Prostate gland (tissue), 2 donors: ENCODE measurements around the gene BOD1L1. TPM values are rescaled to one million over a fixed set of nuclear protein-coding genes. Genes with fewer than 3 reads are reported as not detected.

ENCODE experiments used
- DNase-seq: peaks from one replicate; pipeline ENCODE4 v3.0.0-alpha.2; 2019; ENCODE audit warnings: low spot score
- H3K27ac ChIP-seq, 2 donors: fragments of 200-600 bp; sonication (generic); 2 replicates each; pipeline ENCODE4 v1.5.1; 2017 to 2019
- H3K27me3 ChIP-seq: fragments of 200-600 bp; sonication (generic); replicated peaks from 2 replicates; pipeline ENCODE4 v1.5.1; 2019; ENCODE audit not compliant: insufficient read depth
- H3K36me3 ChIP-seq, 2 donors: fragments of 200-600 bp; sonication (generic); 1 replicate in 1 of 2; 2 replicates in 1 of 2; pipeline versions ENCODE4 v1.5.1 to v1.8.1; 2017 to 2019
- H3K4me1 ChIP-seq: fragments of 200-600 bp; sonication (generic); replicated peaks from 2 replicates; pipeline ENCODE4 v1.5.1; 2019
- H3K4me3 ChIP-seq, 2 donors: fragments of 200-600 bp; sonication (generic); 2 replicates each; pipeline ENCODE4 v1.5.1; 2017 to 2019
- H3K9me3 ChIP-seq: fragments of 200-600 bp; sonication (generic); 2 replicates; pipeline ENCODE4 v1.5.1; 2017
- POLR2A ChIP-seq: fragments of 450-650 bp; IDR thresholded peaks from one replicate; pipeline ENCODE4 v1.6.1; 2016; ENCODE audit warnings: antibody characterized with exemption, mild to moderate bottlenecking
- POLR2AphosphoS5 ChIP-seq: sonication (generic); formaldehyde crosslinking; IDR thresholded peaks from one replicate; pipeline ENCODE4 v1.6.1; 2017; ENCODE audit warnings: antibody characterized with exemption
- WGBS: methylation state at CpG from one replicate; pipeline ENCODE4 v1.1.5; 2018; 5-methylcytosine and 5-hydroxymethylcytosine counted together
- intact Hi-C: fragments of 100-400 bp; cut with DNase I; formaldehyde crosslinking; loops from one replicate; pipeline ENCODE4 v1.14.2; 2022
- total RNA-seq, 2 donors: library from RNA; depleted of rRNA; stranded (reverse); fragments of >200 nt; gene quantifications; one replicate each; pipeline ENCODE4 v1.1.0, GENCODE V29; 2016
- TF ChIP-seq, protein P1 (sequence below), 4 experiments: fragments of 200-600 bp in 2 of 4; fragments of 450-650 bp in 2 of 4; sonication (generic) in 2 of 4; IDR thresholded peaks; 1 replicate in 3 of 4; 2 replicates in 1 of 4; pipeline ENCODE4 v1.5.1; 2016 to 2019; ENCODE audit warnings: antibody characterized with exemption in 4 of 4, mild to moderate bottlenecking in 2 of 4, moderate library complexity in 2 of 4

The BOD1L1 gene
- total RNA-seq, 2 donors from 2014 or later, result 27.7 to 73.6 TPM

DNA sequence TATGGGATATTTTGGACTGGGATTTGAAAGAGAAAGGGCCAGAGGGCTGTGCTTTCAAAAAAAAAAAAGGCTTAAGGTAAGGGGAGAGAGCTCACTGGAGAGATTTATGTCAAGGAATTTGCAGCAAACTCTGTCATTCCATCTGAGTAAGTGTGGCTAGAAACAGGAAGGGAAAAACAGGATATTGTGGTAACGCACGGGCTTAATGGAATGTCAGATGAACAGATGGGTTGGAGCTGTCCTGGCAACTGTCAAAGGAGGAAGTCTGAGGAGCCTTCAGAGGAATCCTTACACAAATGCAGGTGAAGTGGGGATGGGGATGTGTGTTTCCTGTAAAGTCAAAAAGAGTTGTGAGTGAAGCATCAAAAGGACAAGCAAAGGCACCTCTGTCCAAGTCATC, 68.1 kb downstream of the BOD1L1 start:
- Histone ChIP-seq H3K9me3 (no peaks in the 10 kb centered on the region), H3K4me1 (no peaks in the 10 kb centered on the region), H3K36me3 (no peaks in the 10 kb centered on the region), H3K4me3 (no peak overlapping the region), H3K27ac (no peak overlapping the region), H3K27me3 (no peaks in the 10 kb centered on the region)
- intact Hi-C loops, result no loop called here
- 15% methylated on average over 2 of the region's 2 CpGs for WGBS
- no peak for DNase-seq
- TF ChIP-seq POLR2A (no peak), POLR2AphosphoS5 (no peak)
- TF ChIP-seq, protein P1, sequence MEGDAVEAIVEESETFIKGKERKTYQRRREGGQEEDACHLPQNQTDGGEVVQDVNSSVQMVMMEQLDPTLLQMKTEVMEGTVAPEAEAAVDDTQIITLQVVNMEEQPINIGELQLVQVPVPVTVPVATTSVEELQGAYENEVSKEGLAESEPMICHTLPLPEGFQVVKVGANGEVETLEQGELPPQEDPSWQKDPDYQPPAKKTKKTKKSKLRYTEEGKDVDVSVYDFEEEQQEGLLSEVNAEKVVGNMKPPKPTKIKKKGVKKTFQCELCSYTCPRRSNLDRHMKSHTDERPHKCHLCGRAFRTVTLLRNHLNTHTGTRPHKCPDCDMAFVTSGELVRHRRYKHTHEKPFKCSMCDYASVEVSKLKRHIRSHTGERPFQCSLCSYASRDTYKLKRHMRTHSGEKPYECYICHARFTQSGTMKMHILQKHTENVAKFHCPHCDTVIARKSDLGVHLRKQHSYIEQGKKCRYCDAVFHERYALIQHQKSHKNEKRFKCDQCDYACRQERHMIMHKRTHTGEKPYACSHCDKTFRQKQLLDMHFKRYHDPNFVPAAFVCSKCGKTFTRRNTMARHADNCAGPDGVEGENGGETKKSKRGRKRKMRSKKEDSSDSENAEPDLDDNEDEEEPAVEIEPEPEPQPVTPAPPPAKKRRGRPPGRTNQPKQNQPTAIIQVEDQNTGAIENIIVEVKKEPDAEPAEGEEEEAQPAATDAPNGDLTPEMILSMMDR (IDR thresholded peaks at IDR 0.05), result no peak

DNA sequence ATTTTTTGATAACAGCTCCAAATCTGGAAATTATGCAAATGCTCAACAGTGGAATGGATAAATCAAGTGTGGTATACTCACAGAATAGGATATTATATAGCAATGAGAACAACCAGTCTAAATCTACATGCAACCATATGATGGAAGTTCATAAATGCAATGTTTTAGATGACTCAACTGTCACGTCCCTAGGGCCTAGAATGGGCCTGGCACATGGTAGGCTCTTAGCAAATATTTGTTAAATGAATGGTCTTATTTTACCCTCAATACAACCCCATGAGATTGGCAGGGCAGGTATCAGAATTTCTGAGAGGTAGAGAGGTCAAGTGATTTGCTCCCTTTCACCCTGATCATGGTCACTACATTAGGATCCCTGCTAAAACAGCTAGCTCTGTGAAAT, 68.6 kb downstream of the BOD1L1 start:
- intact Hi-C loops, result no loop called here
- H3K27ac ChIP-seq, result no peak overlapping the region
- no peaks in the 10 kb centered on the region for H3K9me3 ChIP-seq
- DNase-seq, result no peak
- no peak overlapping the region for H3K4me3 ChIP-seq
- TF ChIP-seq, protein P1 (IDR thresholded peaks at IDR 0.05), result no peak
- no peak for TF ChIP-seq POLR2A
- TF ChIP-seq POLR2AphosphoS5, result no peak
- WGBS, result 64% methylated on average over 1 of the region's 1 CpG
- no peaks in the 10 kb centered on the region for H3K4me1 ChIP-seq
- H3K27me3 ChIP-seq, result no peaks in the 10 kb centered on the region
- H3K36me3 ChIP-seq, result no peaks in the 10 kb centered on the region

DNA sequence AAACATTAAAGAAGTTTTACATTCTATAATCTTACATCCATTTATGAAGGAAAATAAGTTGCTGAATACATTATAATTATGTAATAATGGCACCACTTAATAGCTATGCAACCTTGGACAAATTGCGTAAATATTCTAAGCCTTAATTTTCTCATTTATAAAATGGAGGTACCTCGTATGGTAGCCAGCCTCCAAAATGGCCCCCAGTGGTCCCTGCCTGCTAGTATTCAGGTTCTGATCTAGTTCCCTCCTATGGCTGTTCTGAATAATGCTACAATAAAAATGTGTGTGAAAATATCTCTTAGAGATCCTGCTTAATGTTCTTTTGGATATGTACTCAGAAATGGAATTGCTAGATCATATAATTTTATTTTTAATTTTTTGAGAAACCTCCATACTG, 72.2 kb downstream of the BOD1L1 start:
- TF ChIP-seq POLR2AphosphoS5, result no peak
- no peak for TF ChIP-seq POLR2A
- TF ChIP-seq, protein P1 (IDR thresholded peaks at IDR 0.05), result no peak
- Histone ChIP-seq H3K4me3 (no peak overlapping the region), H3K27ac (no peak overlapping the region), H3K9me3 (no peaks in the 10 kb centered on the region), H3K36me3 (no peaks in the 10 kb centered on the region), H3K27me3 (no peaks in the 10 kb centered on the region), H3K4me1 (no peaks in the 10 kb centered on the region)
- intact Hi-C loops, result no loop called here
- 82% methylated on average over 2 of the region's 2 CpGs for WGBS
- no peak for DNase-seq

DNA sequence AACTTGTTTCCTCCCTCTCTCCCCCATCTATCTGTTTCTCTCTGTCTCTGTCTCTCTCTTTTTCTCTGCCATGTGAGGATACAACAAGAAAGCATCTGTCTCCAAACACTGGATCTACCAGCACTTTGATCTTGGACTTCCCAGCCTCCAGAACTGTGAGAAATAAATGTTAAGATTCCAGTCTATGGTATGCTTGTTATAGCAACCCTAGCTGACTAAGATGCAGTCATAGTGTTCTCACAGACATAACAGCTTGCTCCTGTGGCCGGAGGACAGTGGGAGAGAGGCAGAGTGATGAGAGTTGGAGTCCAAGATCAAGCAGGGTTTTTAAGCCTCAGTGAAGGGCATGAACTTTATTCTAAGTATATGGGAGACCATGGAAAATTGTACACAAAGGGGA, 74.4 kb downstream of the BOD1L1 start:
- TF ChIP-seq POLR2A, result no peak
- no peak for TF ChIP-seq POLR2AphosphoS5
- TF ChIP-seq, protein P1 (IDR thresholded peaks at IDR 0.05), result no peak
- Histone ChIP-seq H3K4me1 (no peaks in the 10 kb centered on the region), H3K27ac (no peak overlapping the region), H3K27me3 (no peaks in the 10 kb centered on the region), H3K36me3 (no peaks in the 10 kb centered on the region), H3K9me3 (no peaks in the 10 kb centered on the region), H3K4me3 (no peak overlapping the region)
- WGBS, result 63% methylated on average over 1 of the region's 1 CpG
- intact Hi-C loops, result loop anchor here (5.0 kb wide), 1 partner anchor 826 kb away; no protein-coding TSS in a partner anchor
- DNase-seq, result no peak

DNA sequence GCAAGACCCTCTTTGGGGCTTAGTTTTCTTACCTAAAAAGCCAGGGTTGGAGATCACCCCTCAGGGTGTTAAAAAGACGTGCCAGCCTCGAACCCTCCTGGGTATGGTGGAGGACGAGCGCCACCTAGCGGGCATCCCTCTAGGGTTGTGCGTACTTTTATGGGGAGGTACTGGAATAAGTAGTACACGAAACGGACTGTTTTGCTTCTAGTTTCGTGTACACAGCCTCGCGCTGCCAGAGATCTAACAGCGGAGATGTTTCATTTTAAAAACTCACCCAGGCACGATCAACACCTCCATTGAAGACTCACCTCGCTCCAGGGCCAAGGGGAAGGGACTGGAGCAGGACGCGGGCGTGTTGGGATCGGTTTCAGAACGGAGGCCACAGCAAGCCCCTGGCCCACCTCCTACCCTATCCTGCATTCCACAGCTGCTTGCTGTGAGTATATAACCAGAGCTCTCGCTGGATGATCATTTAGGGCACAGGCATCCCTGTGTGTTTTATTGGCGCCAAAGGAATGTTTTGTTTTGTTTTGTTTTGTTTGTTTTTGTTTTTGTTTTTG, 78.5 kb downstream of the BOD1L1 start:
- H3K9me3 ChIP-seq, result no peaks in the 10 kb centered on the region
- H3K27ac ChIP-seq, result no peak overlapping the region
- no peaks in the 10 kb centered on the region for H3K4me1 ChIP-seq
- H3K27me3 ChIP-seq, result peaks cover 12% of the 10 kb centered on the region
- 2% methylated on average over 21 of the region's 21 CpGs for WGBS
- TF ChIP-seq POLR2A (no peak), POLR2AphosphoS5 (peak; percentile 23)
- TF ChIP-seq, protein P1 (IDR thresholded peaks at IDR 0.05), result peak; percentile 65 to 92 (median 78)
- peak; percentile 65 for DNase-seq
- H3K4me3 ChIP-seq, result no peak overlapping the region
- no peaks in the 10 kb centered on the region for H3K36me3 ChIP-seq
- intact Hi-C loops, result loop anchor here (5.0 kb wide), 1 partner anchor 697 kb away; no protein-coding TSS in a partner anchor
